Body of pancreas (tissue), 4 donors: Measurements from ENCODE around the gene BEST2.

Experiments
- CTCF ChIP-seq, 7 experiments: fragments of 450-650 bp in 4 of 7; fragments of 200-600 bp in 3 of 7; sonication (generic) in 3 of 7; IDR thresholded peaks; one replicate each; pipeline ENCODE4 v1.5.1; 2016 to 2019; ENCODE audit warnings: antibody characterized with exemption in 7 of 7
- POLR2A ChIP-seq, 3 donors: fragments of 450-650 bp; IDR thresholded peaks; one replicate each; pipeline ENCODE4 v1.6.1; 2016; ENCODE audit warnings: antibody characterized with exemption in 3 of 3, mild to moderate bottlenecking in 2 of 3

- TF ChIP-seq CTCF (IDR thresholded peaks at IDR 0.05) (no peak), POLR2A (IDR thresholded peaks at IDR 0.05) (no peak)
Measured at GRCh38 chr19:12745166-12745897, 6.3 kb upstream of the BEST2 start.
